Uterus (tissue), 2 donors: ENCODE results near the gene SGPL1.

Experiments
- POLR2A ChIP-seq, 2 donors: fragments of 450-650 bp; IDR thresholded peaks; one replicate each; pipeline ENCODE4 v1.6.1; 2016; ENCODE audit warnings: antibody characterized with exemption in 2 of 2, mild to moderate bottlenecking in 1 of 2, moderate library complexity in 1 of 2
- TF ChIP-seq, protein P1 (sequence below), 4 experiments: fragments of 200-600 bp in 2 of 4; fragments of 450-650 bp in 2 of 4; sonication (generic) in 2 of 4; IDR thresholded peaks; one replicate each; pipeline ENCODE4 v1.5.1; 2016 to 2019; ENCODE audit warnings: antibody characterized with exemption in 4 of 4, mild to moderate bottlenecking in 2 of 4, moderate library complexity in 1 of 4

DNA sequence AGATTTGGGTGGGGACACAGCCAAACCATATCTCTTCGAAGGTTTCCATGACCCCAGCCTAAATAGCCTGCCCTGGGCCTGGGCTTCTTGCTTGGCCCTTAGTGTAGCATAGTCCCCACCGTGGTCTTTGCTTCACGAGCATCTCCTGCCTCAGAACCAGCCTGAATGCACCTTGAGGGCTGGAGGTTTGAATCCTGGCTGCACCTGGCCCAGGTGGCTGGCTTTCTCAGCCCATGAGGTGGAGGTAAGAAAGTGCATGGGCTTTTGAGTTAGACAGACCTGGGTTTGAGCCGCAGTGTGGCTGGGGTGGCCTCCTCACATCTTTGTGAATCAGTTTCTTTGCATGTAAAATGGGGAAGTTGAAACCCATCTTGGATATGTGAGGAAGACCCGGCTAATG lies 96.8 kb downstream of the SGPL1 start:
- TF ChIP-seq, protein P1, sequence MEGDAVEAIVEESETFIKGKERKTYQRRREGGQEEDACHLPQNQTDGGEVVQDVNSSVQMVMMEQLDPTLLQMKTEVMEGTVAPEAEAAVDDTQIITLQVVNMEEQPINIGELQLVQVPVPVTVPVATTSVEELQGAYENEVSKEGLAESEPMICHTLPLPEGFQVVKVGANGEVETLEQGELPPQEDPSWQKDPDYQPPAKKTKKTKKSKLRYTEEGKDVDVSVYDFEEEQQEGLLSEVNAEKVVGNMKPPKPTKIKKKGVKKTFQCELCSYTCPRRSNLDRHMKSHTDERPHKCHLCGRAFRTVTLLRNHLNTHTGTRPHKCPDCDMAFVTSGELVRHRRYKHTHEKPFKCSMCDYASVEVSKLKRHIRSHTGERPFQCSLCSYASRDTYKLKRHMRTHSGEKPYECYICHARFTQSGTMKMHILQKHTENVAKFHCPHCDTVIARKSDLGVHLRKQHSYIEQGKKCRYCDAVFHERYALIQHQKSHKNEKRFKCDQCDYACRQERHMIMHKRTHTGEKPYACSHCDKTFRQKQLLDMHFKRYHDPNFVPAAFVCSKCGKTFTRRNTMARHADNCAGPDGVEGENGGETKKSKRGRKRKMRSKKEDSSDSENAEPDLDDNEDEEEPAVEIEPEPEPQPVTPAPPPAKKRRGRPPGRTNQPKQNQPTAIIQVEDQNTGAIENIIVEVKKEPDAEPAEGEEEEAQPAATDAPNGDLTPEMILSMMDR (IDR thresholded peaks at IDR 0.05): no peak
- no peak for TF ChIP-seq POLR2A (IDR thresholded peaks at IDR 0.05)
